K562 (cell line): ENCODE data around the gene MEGF10. TPM values are rescaled to one million over a fixed set of nuclear protein-coding genes. Genes with fewer than 3 reads are reported as not detected.

Source experiments
- ATAC-seq: fragments of 200-7000 bp; cut with Tn5 transposase; 3 replicates; pipeline ENCODE4 v1.9.1; 2020; ENCODE audit warnings: moderate library complexity
- BruUV-seq: library from RNA; stranded (reverse); fragments of 400-500 nt; replicated peaks from 2 replicates; lab custom pipeline; 2021; lab: Mats Ljungman, UMichigan
- CTCF ChIA-PET: fragments of 300-600 bp; formaldehyde crosslinking; extraction: SDS; loops from one replicate; lab custom pipeline; 2021; ENCODE audit warnings: low intra/inter-chr PET ratio; lab: Yijun Ruan, JAX
- POLR2A ChIA-PET: fragments of 300-600, 350-650 bp; sonication (Branson Sonifier 250); formaldehyde crosslinking; extraction: SDS; loops from one replicate; lab custom pipeline; 2021; ENCODE audit warnings: antibody characterized with exemption, inconsistent platforms; lab: Yijun Ruan, JAX
- DNase-seq, 4 experiments: peaks; one replicate each; pipeline versions ENCODE4 v3.0.0 to v3.0.0-alpha.2; 2011 to 2018; ENCODE audit warnings: low spot score in 3 of 4, mixed read lengths in 3 of 4; ENCODE audit errors: extremely low read depth in 1 of 4
- FAIRE-seq: peaks from 2 replicates; lab custom pipeline; 2011; peaks lifted over from hg19 to GRCh38; lab: Jason Lieb, UNC
- H2AFZ ChIP-seq: 2 replicates; pipeline ENCODE4 v1.6.0; 2011; ENCODE audit warnings: low read depth, low read length, control low read depth, inconsistent platforms
- H3K27ac ChIP-seq: fragments of 200-600 bp; 3 replicates; pipeline ENCODE4 v1.8.0; 2011; ENCODE audit warnings: low read depth, mild to moderate bottlenecking, control low read depth, inconsistent platforms, low read length, moderate library complexity, mixed read lengths; ENCODE audit errors: extremely low read depth
- H3K27me3 ChIP-seq, 2 experiments: fragments of 300-600 bp in 1 of 2; 2 replicates in 1 of 2; 3 replicates in 1 of 2; pipeline versions ENCODE4 v1.6.0 to v1.8.0; 2011; ENCODE audit warnings: inconsistent platforms in 2 of 2, low read length in 2 of 2, mild to moderate bottlenecking in 1 of 2, mixed read lengths in 1 of 2, moderate library complexity in 1 of 2; ENCODE audit not compliant: control insufficient read depth in 2 of 2, insufficient read depth in 2 of 2
- H3K36me3 ChIP-seq: fragments of 300-600 bp; 3 replicates; pipeline ENCODE4 v1.8.0; 2011; ENCODE audit warnings: mild to moderate bottlenecking, low read length, inconsistent platforms; ENCODE audit not compliant: control insufficient read depth, insufficient read depth
- H3K4me1 ChIP-seq, 2 experiments: fragments of 200-600 bp in 1 of 2; replicated peaks in 1 of 2; 2 replicates in 1 of 2; 3 replicates in 1 of 2; pipeline versions ENCODE4 v1.5.1 to v1.8.0; 2011; ENCODE audit warnings: inconsistent platforms in 2 of 2, low read length in 2 of 2, mild to moderate bottlenecking in 1 of 2, mixed read lengths in 1 of 2, moderate library complexity in 1 of 2; ENCODE audit not compliant: control insufficient read depth in 2 of 2, insufficient read depth in 2 of 2
- H3K4me2 ChIP-seq: 2 replicates; pipeline ENCODE4 v1.6.1; 2011; ENCODE audit warnings: low read length, control low read depth, inconsistent platforms, mixed read lengths; ENCODE audit not compliant: insufficient read depth
- H3K4me3 ChIP-seq: fragments of 200-600 bp; sonication (generic), shearing (Covaris generic); 2 replicates; pipeline ENCODE4 v1.5.1; 2016; ENCODE audit warnings: control low read depth, inconsistent platforms
- H3K79me2 ChIP-seq: fragments of 200-600 bp; 3 replicates; pipeline ENCODE4 v1.8.0; 2011; ENCODE audit warnings: low read length, inconsistent platforms; ENCODE audit not compliant: control insufficient read depth, insufficient read depth
- H3K9ac ChIP-seq, 2 experiments: 2 replicates each; pipeline versions ENCODE4 v1.6.0 to v1.6.1; 2011; ENCODE audit warnings: low read depth in 2 of 2, low read length in 2 of 2, control low read depth in 1 of 2, inconsistent platforms in 1 of 2, mild to moderate bottlenecking in 1 of 2, mixed read lengths in 1 of 2; ENCODE audit not compliant: insufficient read depth in 1 of 2
- H3K9me1 ChIP-seq: one replicate; pipeline ENCODE4 v1.6.0; 2011; ENCODE audit warnings: inconsistent platforms, mild to moderate bottlenecking, low read length, moderate library complexity; ENCODE audit not compliant: control insufficient read depth, insufficient read depth
- H3K9me3 ChIP-seq: replicated peaks from 2 replicates; pipeline ENCODE4 v1.5.1; 2011; ENCODE audit warnings: low read depth, low read length, inconsistent platforms; ENCODE audit not compliant: control insufficient read depth, insufficient read depth
- H4K20me1 ChIP-seq: replicated peaks from 2 replicates; pipeline ENCODE4 v1.6.1; 2011; ENCODE audit warnings: low read length, inconsistent platforms, mixed read lengths; ENCODE audit not compliant: control insufficient read depth, insufficient read depth
- CBX5 ChIP-seq: IDR thresholded peaks from 2 replicates; pipeline ENCODE4 v1.6.1; 2014; ENCODE audit warnings: low read depth, borderline replicate concordance
- CCAR2 ChIP-seq: fragments of 200-400 bp; formaldehyde crosslinking; IDR thresholded peaks from 2 replicates; pipeline ENCODE4 v1.6.1; 2017; ENCODE audit warnings: mild to moderate bottlenecking, low read depth, low read length
- E2F6 ChIP-seq, 2 experiments: IDR thresholded peaks; 2 replicates each; pipeline ENCODE4 v1.6.1; 2011; ENCODE audit warnings: borderline replicate concordance in 1 of 2, control low read depth in 1 of 2, low read depth in 1 of 2, low read length in 1 of 2, mild to moderate bottlenecking in 1 of 2, mixed read lengths in 1 of 2, moderate library complexity in 1 of 2; ENCODE audit not compliant: insufficient read depth in 1 of 2, insufficient read length in 1 of 2, poor library complexity in 1 of 2, severe bottlenecking in 1 of 2; ENCODE audit errors: extremely low read depth in 1 of 2
- FOXK1 ChIP-seq: sonication (generic); formaldehyde crosslinking; IDR thresholded peaks from 2 replicates; pipeline ENCODE4 v1.8.0; 2022; ENCODE audit warnings: missing genetic modification reagents, mild to moderate bottlenecking, borderline replicate concordance
- FOXP1 ChIP-seq: sonication (generic); formaldehyde crosslinking; IDR thresholded peaks from 2 replicates; pipeline ENCODE4 v1.8.0; 2022; ENCODE audit warnings: mild to moderate bottlenecking, missing genetic modification reagents
- ILK ChIP-seq: fragments of 450-650 bp; IDR thresholded peaks from 2 replicates; pipeline ENCODE4 v1.6.1; 2016; ENCODE audit warnings: missing genetic modification characterization, low read depth, mild to moderate bottlenecking, missing compliant biosample characterization, moderate library complexity, borderline replicate concordance
- KLF6 ChIP-seq: fragments of 250-450 bp; sonication (Bioruptor Pico); IDR thresholded peaks from 2 replicates; pipeline ENCODE4 v1.4.0; 2020; ENCODE audit warnings: mild to moderate bottlenecking, moderate library complexity, borderline replicate concordance
- LCOR ChIP-seq: sonication (generic); formaldehyde crosslinking; IDR thresholded peaks from 2 replicates; pipeline ENCODE4 v1.8.0; 2022; ENCODE audit warnings: mild to moderate bottlenecking, missing genetic modification reagents
- PCBP1 ChIP-seq: fragments of 200-400 bp; formaldehyde crosslinking; IDR thresholded peaks from 2 replicates; pipeline ENCODE4 v1.6.1; 2018; ENCODE audit warnings: mild to moderate bottlenecking, low read depth, low read length; ENCODE audit not compliant: poor library complexity, severe bottlenecking
- TBP ChIP-seq: optimal IDR thresholded peaks from 2 replicates; pipeline ENCODE3; 2011; ENCODE audit warnings: low read depth, low read length, improper control_type of control experiment
- ZNF146 ChIP-seq: IDR thresholded peaks from one replicate; pipeline ENCODE4 v1.6.1; 2018; ENCODE audit warnings: missing compliant biosample characterization; ENCODE audit not compliant: unreplicated experiment
- ZNF184 ChIP-seq: sonication (generic); formaldehyde crosslinking; IDR thresholded peaks from 2 replicates; pipeline ENCODE4 v1.5.0; 2020; ENCODE audit warnings: missing genetic modification reagents
- ZNF354B ChIP-seq: fragments of 250-450 bp; sonication (Bioruptor Pico); IDR thresholded peaks from 2 replicates; pipeline ENCODE4 v1.4.0; 2020
- WGBS: fragments of 100-300 bp; shearing (Covaris generic); methylation state at CpG from one replicate; pipeline ENCODE4 v1.1.6; 2016; ENCODE audit warnings: low coverage, mixed read lengths; ENCODE audit not compliant: insufficient coverage; ENCODE audit errors: missing lambda C conversion rate; 5-methylcytosine and 5-hydroxymethylcytosine counted together
- in situ Hi-C: fragments of 300-500 bp; cut with MboI; formaldehyde crosslinking; loops from 4 replicates; pipeline ENCODE4 v1.15.0; 2018; ENCODE audit warnings: inconsistent platforms, mixed read lengths
- intact Hi-C: fragments of 100-400 bp; cut with micrococcal nuclease; formaldehyde crosslinking; loops from 2 replicates; pipeline ENCODE4 v1.14.2; 2022
- polyA plus RNA-seq, 8 experiments: library from polyadenylated mRNA; depleted of rRNA in 4 of 8; stranded (reverse) in 5 of 8; unstranded in 3 of 8; fragments of >200 nt; fragmentation: Nextera tagmentation in 2 of 8; fragmentation: Illumina TruSeq in 1 of 8; extraction: Ambion mirVana in 2 of 8; extraction: Trizol in 1 of 8; gene quantifications; 2 replicates each; pipeline versions ENCODE4 v1.2.1 to v1.2.3, GENCODE V29; 2011 to 2014; ENCODE audit warnings: inconsistent platforms in 1 of 8, missing spikeins in 1 of 8
- total RNA-seq, 7 experiments: library from RNA; depleted of rRNA in 6 of 7; stranded (reverse); fragments of >200 nt in 6 of 7; fragmentation: Illumina TruSeq in 2 of 7; extraction: Trizol in 2 of 7; gene quantifications; 2 replicates each; pipeline versions ENCODE4 v1.2.1 to v1.2.3, GENCODE V29; 2011 to 2021; ENCODE audit warnings: low replicate concordance in 1 of 7
- TF ChIP-seq, protein P1 (sequence below): sonication (generic); formaldehyde crosslinking; IDR thresholded peaks from 2 replicates; pipeline ENCODE4 v1.8.0; 2022; ENCODE audit warnings: mild to moderate bottlenecking, missing genetic modification reagents
- TF ChIP-seq, protein P2 (sequence below): sonication (generic); formaldehyde crosslinking; IDR thresholded peaks from 2 replicates; pipeline ENCODE4 v1.8.1; 2022; ENCODE audit warnings: missing genetic modification reagents

The MEGF10 gene
- total and polyA plus RNA-seq, 9 of the 15 experiments (the other 6 are each of a cell fraction or from before 2014, with no cell fraction given) = 0.07 TPM; not detected in 8

DNA sequence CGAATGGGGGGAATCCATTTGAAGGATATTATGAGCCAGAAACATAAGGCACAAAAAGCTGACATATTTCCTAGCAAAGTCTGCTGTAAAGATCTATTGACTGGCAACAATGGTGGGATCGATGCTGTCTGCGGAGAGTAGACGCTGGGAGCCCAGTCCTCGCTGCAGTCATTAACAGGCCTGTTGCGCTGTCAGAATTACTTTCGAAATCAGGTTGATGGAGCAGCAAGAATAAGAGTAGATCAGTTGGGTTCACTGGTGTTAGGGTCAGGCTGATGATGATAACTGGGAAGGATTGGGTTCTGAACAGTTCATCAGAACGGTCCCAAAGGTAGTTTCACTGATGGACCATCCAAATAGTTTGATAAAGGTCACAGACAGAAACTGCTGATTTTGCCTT, 87.1 kb downstream of the MEGF10 start (continued):
- TF ChIP-seq PCBP1 (no peak), CBX5 (no peak), FOXK1 (CRISPR knock-in tag) (no peak), FOXP1 (no peak), CCAR2 (no peak), TBP (no peak)
- TF ChIP-seq, protein P1, sequence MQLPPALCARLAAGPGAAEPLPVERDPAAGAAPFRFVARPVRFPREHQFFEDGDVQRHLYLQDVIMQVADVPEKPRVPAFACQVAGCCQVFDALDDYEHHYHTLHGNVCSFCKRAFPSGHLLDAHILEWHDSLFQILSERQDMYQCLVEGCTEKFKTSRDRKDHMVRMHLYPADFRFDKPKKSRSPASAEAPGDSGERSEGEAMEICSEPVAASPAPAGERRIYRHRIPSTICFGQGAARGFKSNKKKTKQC (CRISPR knock-in tag) = no peak
- TF ChIP-seq, protein P2, sequence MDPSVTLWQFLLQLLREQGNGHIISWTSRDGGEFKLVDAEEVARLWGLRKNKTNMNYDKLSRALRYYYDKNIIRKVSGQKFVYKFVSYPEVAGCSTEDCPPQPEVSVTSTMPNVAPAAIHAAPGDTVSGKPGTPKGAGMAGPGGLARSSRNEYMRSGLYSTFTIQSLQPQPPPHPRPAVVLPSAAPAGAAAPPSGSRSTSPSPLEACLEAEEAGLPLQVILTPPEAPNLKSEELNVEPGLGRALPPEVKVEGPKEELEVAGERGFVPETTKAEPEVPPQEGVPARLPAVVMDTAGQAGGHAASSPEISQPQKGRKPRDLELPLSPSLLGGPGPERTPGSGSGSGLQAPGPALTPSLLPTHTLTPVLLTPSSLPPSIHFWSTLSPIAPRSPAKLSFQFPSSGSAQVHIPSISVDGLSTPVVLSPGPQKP = no peak
- TF ChIP-seq, all 486 proteins: peak for 0

DNA sequence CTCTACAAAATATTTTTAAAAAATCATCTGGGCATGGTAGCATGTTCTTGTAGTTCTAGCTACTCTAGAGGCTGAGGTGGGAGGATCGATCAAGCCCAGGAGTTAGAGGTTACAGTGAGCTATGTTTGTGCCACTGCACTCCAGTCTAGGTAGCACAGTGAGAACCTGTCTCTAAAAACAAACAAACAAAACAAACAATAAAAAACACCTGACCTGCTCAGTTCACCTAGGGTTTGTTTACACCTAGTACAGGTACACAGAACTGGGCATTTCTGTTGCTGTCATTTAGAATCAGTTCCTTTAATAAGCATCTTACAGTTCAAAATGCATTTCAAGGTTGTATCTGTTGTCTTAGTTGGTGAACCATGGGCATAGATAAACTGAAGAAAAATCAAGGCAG, 95.3 kb downstream of the MEGF10 start:
- CTCF ChIA-PET = no interaction called here
- TF ChIP-seq LCOR (CRISPR knock-in tag) (no peak), ZNF184 (CRISPR knock-in tag) (no peak), ZNF146 (CRISPR knock-in tag) (no peak), ILK (tag) (no peak), E2F6 (IDR thresholded peaks at IDR 0.05; ENCODE audit: borderline replicate concordance in 1 of 2, extremely low read depth in 1 of 2, insufficient read depth in 1 of 2, insufficient read length in 1 of 2, low read depth in 1 of 2, low read length in 1 of 2, poor library complexity in 1 of 2, severe bottlenecking in 1 of 2) (no peak), KLF6 (CRISPR knock-in tag) (no peak), ZNF354B (no peak)
- no peak overlapping the region for H3K27ac ChIP-seq
- H3K9me3 ChIP-seq = no peaks in the 10 kb centered on the region
- POLR2A ChIA-PET = no interaction called here
- no peaks in the 10 kb centered on the region for H3K27me3 ChIP-seq
- H3K9me1 ChIP-seq = no peaks in the 10 kb centered on the region
- FAIRE-seq = no peak
- no TSS peak for BruUV-seq
- no peak for DNase-seq
- no peaks in the 10 kb centered on the region for H3K79me2 ChIP-seq
- in situ Hi-C loops (no loop called here), intact Hi-C loops (no loop called here)
- no peaks in the 10 kb centered on the region for H3K4me1 ChIP-seq
- no peaks in the 10 kb centered on the region for H4K20me1 ChIP-seq
- no peak overlapping the region for H3K9ac ChIP-seq
- H3K4me3 ChIP-seq = no peak overlapping the region
- no peak overlapping the region for H2AFZ ChIP-seq
- H3K4me2 ChIP-seq = no peak overlapping the region
- 0% methylated on average over 1 of the region's 1 CpG for WGBS
- no peak for ATAC-seq
- no peaks in the 10 kb centered on the region for H3K36me3 ChIP-seq
